H1 (cell line): ENCODE data around the gene MAP6. TPM values are rescaled to one million over a fixed set of nuclear protein-coding genes. Genes with fewer than 3 reads are reported as not detected.

Experiments used
- CTCF ChIA-PET: fragments of 300-600 bp; sonication (Branson Sonifier 250); formaldehyde crosslinking; loops from one replicate; lab custom pipeline; 2021; ENCODE audit not compliant: partially characterized antibody; lab: Charles Lee
- POLR2A ChIA-PET: fragments of 300-600 bp; sonication (Branson Sonifier 250); formaldehyde crosslinking; loops from one replicate; lab custom pipeline; 2021; ENCODE audit warnings: inconsistent platforms; ENCODE audit not compliant: partially characterized antibody; lab: Charles Lee
- DNase-seq, 2 experiments: peaks; one replicate each; pipeline versions ENCODE4 v3.0.0 to v3.0.0-alpha.2; 2010 to 2022; ENCODE audit warnings: low spot score in 2 of 2, low read depth in 1 of 2, mixed read lengths in 1 of 2
- FAIRE-seq: peaks from 2 replicates; lab custom pipeline; 2011; peaks lifted over from hg19 to GRCh38; lab: Jason Lieb, UNC
- H2AFZ ChIP-seq: 2 replicates; pipeline ENCODE4 v1.8.1; 2012; ENCODE audit warnings: low read length, inconsistent platforms
- H2AK5ac ChIP-seq: 2 replicates; pipeline ENCODE4 v1.6.1; 2013; ENCODE audit warnings: low read depth, low read length
- H2BK120ac ChIP-seq: replicated peaks from 2 replicates; pipeline ENCODE3; 2013; ENCODE audit warnings: low read depth, low read length, inconsistent platforms
- H2BK12ac ChIP-seq: 2 replicates; pipeline ENCODE4 v1.6.1; 2013; ENCODE audit warnings: low read depth, low read length
- H2BK15ac ChIP-seq: 2 replicates; pipeline ENCODE4 v1.6.1; 2013; ENCODE audit warnings: low read length
- H2BK20ac ChIP-seq: 2 replicates; pipeline ENCODE4 v1.6.1; 2013; ENCODE audit warnings: low read length
- H2BK5ac ChIP-seq: 2 replicates; pipeline ENCODE4 v1.6.1; 2013; ENCODE audit warnings: low read depth, low read length
- H3K14ac ChIP-seq: 2 replicates; pipeline ENCODE4 v1.6.1; 2013; ENCODE audit warnings: inconsistent platforms; ENCODE audit not compliant: insufficient read length
- H3K18ac ChIP-seq: 2 replicates; pipeline ENCODE4 v1.6.1; 2013; ENCODE audit warnings: low read length; ENCODE audit errors: extremely low read depth
- H3K23ac ChIP-seq: 2 replicates; pipeline ENCODE4 v1.6.1; 2013; ENCODE audit warnings: inconsistent platforms; ENCODE audit not compliant: insufficient read length
- H3K23me2 ChIP-seq: 2 replicates; pipeline ENCODE4 v1.6.1; 2013; ENCODE audit warnings: low read depth, low read length
- H3K27ac ChIP-seq: 2 replicates; pipeline ENCODE4 v1.6.1; 2011; ENCODE audit warnings: low read depth, low read length, inconsistent platforms
- H3K27me3 ChIP-seq, 4 experiments: replicated peaks in 1 of 4; 1 replicate in 1 of 4; 2 replicates in 3 of 4; pipeline versions ENCODE4 v1.6.1 to v1.8.1; 2011 to 2013; ENCODE audit warnings: low read length in 3 of 4, mild to moderate bottlenecking in 3 of 4, inconsistent platforms in 2 of 4, mixed read lengths in 2 of 4, moderate library complexity in 1 of 4; ENCODE audit not compliant: control insufficient read depth in 3 of 4, insufficient read depth in 3 of 4; ENCODE audit errors: extremely low read depth in 1 of 4
- H3K36me3 ChIP-seq, 4 experiments: 2 replicates each; pipeline versions ENCODE4 v1.6.1 to v1.8.1; 2011 to 2013; ENCODE audit warnings: mild to moderate bottlenecking in 4 of 4, low read length in 3 of 4, moderate library complexity in 2 of 4, control low read depth in 1 of 4, inconsistent platforms in 1 of 4; ENCODE audit not compliant: insufficient read depth in 4 of 4, control insufficient read depth in 2 of 4
- H3K4ac ChIP-seq: replicated peaks from 2 replicates; pipeline ENCODE3; 2013; ENCODE audit warnings: low read length, low read depth, mixed read lengths, inconsistent platforms; ENCODE audit not compliant: insufficient read length
- H3K4me1 ChIP-seq, 4 experiments: replicated peaks in 1 of 4; 1 replicate in 1 of 4; 2 replicates in 3 of 4; pipeline versions ENCODE4 v1.6.1 to v1.8.1; 2011 to 2013; ENCODE audit warnings: low read length in 3 of 4, inconsistent platforms in 2 of 4, mixed read lengths in 1 of 4; ENCODE audit not compliant: insufficient read depth in 4 of 4, control insufficient read depth in 3 of 4
- H3K4me2 ChIP-seq, 2 experiments: 2 replicates each; pipeline versions ENCODE4 v1.6.1 to v1.8.1; 2011 to 2013; ENCODE audit warnings: low read depth in 2 of 2, low read length in 2 of 2, control low read depth in 1 of 2, inconsistent platforms in 1 of 2, mild to moderate bottlenecking in 1 of 2; ENCODE audit not compliant: insufficient read depth in 1 of 2
- H3K4me3 ChIP-seq, 4 experiments: fragments of 200-600, 300-600 bp in 1 of 4; sonication (generic), shearing (Covaris generic), sonication (Bioruptor Twin) in 1 of 4; 2 replicates each; pipeline versions ENCODE4 v1.5.1 to v1.8.1; 2011 to 2016; ENCODE audit warnings: low read length in 4 of 4, low read depth in 3 of 4, control low read depth in 2 of 4, inconsistent platforms in 2 of 4, mild to moderate bottlenecking in 2 of 4, mixed read lengths in 1 of 4, moderate library complexity in 1 of 4; ENCODE audit not compliant: insufficient read depth in 2 of 4; ENCODE audit errors: extremely low read depth in 1 of 4
- H3K56ac ChIP-seq: replicated peaks from 2 replicates; pipeline ENCODE3; 2013; ENCODE audit warnings: low read depth, mild to moderate bottlenecking, mixed read lengths, low read length, inconsistent platforms; ENCODE audit not compliant: insufficient read length
- H3K79me1 ChIP-seq: 2 replicates; pipeline ENCODE4 v1.6.1; 2013; ENCODE audit warnings: low read depth, low read length, control low read depth
- H3K79me2 ChIP-seq, 2 experiments: 2 replicates each; pipeline versions ENCODE4 v1.6.1 to v1.8.1; 2012 to 2013; ENCODE audit warnings: low read length in 2 of 2, mild to moderate bottlenecking in 2 of 2, inconsistent platforms in 1 of 2; ENCODE audit not compliant: insufficient read depth in 2 of 2, control insufficient read depth in 1 of 2
- H3K9ac ChIP-seq, 4 experiments: replicated peaks in 1 of 4; 1 replicate in 1 of 4; 2 replicates in 3 of 4; pipeline versions ENCODE4 v1.6.1 to v1.8.1; 2011 to 2013; ENCODE audit warnings: low read depth in 3 of 4, low read length in 3 of 4, control low read depth in 2 of 4, mild to moderate bottlenecking in 2 of 4, moderate library complexity in 2 of 4, inconsistent platforms in 1 of 4; ENCODE audit errors: extremely low read depth in 1 of 4
- H3K9me3 ChIP-seq, 2 experiments: 2 replicates each; pipeline versions ENCODE4 v1.6.1 to v1.8.1; 2012 to 2013; ENCODE audit warnings: mild to moderate bottlenecking in 2 of 2, moderate library complexity in 2 of 2, control low read depth in 1 of 2, inconsistent platforms in 1 of 2, low read depth in 1 of 2, low read length in 1 of 2, mixed read lengths in 1 of 2; ENCODE audit not compliant: insufficient read depth in 2 of 2
- H4K20me1 ChIP-seq, 2 experiments: replicated peaks in 1 of 2; 2 replicates each; pipeline versions ENCODE3 to v1.8.1; 2011 to 2013; ENCODE audit warnings: inconsistent platforms in 2 of 2, low read length in 2 of 2, mild to moderate bottlenecking in 1 of 2; ENCODE audit not compliant: insufficient read depth in 2 of 2, control insufficient read depth in 1 of 2
- H4K5ac ChIP-seq: 2 replicates; pipeline ENCODE4 v1.6.1; 2013; ENCODE audit warnings: low read length, low read depth, mixed read lengths, inconsistent platforms; ENCODE audit not compliant: insufficient read length
- H4K8ac ChIP-seq: 2 replicates; pipeline ENCODE4 v1.8.0; 2013; ENCODE audit warnings: mild to moderate bottlenecking, moderate library complexity, low read length, inconsistent platforms; ENCODE audit not compliant: insufficient read depth; ENCODE audit errors: extremely low read depth
- H4K91ac ChIP-seq: replicated peaks from 2 replicates; pipeline ENCODE3; 2013; ENCODE audit warnings: low read length, mixed read lengths, inconsistent platforms; ENCODE audit not compliant: insufficient read length
- ATF3 ChIP-seq: IDR thresholded peaks from 2 replicates; pipeline ENCODE4 v1.6.1; 2011; ENCODE audit warnings: low read depth, mild to moderate bottlenecking, low read length; ENCODE audit not compliant: insufficient read depth
- CEBPB ChIP-seq: IDR thresholded peaks from 2 replicates; pipeline ENCODE4 v1.6.1; 2012; ENCODE audit warnings: low read depth, low read length
- CTBP2 ChIP-seq: IDR thresholded peaks from 2 replicates; pipeline ENCODE4 v1.7.0; 2011; ENCODE audit warnings: borderline replicate concordance, mild to moderate bottlenecking, moderate library complexity, mixed read lengths, low read length; ENCODE audit not compliant: insufficient read depth, insufficient read length
- JUND ChIP-seq: IDR thresholded peaks from 2 replicates; pipeline ENCODE4 v1.6.1; 2011; ENCODE audit warnings: mild to moderate bottlenecking, improper control_type of control experiment, low read length
- KDM4A ChIP-seq: IDR thresholded peaks from one replicate; pipeline ENCODE4 v1.7.1; 2012; ENCODE audit warnings: low read depth, mild to moderate bottlenecking, moderate library complexity, low read length, inconsistent platforms; ENCODE audit not compliant: severe bottlenecking
- NANOG ChIP-seq: IDR thresholded peaks from 2 replicates; pipeline ENCODE4 v1.6.1; 2011; ENCODE audit warnings: low read length, low read depth, mild to moderate bottlenecking, inconsistent platforms; ENCODE audit not compliant: insufficient read depth, poor library complexity, severe bottlenecking
- RNF2 ChIP-seq: fragments of 200-900, 300-1000 bp; sonication (generic); IDR thresholded peaks from 2 replicates; pipeline ENCODE4 v1.7.1; 2016; ENCODE audit warnings: borderline replicate concordance, low read depth, mild to moderate bottlenecking, antibody characterized with exemption, low read length; ENCODE audit not compliant: poor library complexity, severe bottlenecking; ENCODE audit errors: missing control alignments
- SAP30 ChIP-seq: fragments of 300-600 bp; sonication (generic); IDR thresholded peaks from 2 replicates; pipeline ENCODE4 v1.7.1; 2012; ENCODE audit warnings: low read length, moderate library complexity, mild to moderate bottlenecking, inconsistent platforms; ENCODE audit not compliant: insufficient read depth, insufficient replicate concordance
- SIX5 ChIP-seq: IDR thresholded peaks from 2 replicates; pipeline ENCODE4 v1.6.1; 2011; ENCODE audit warnings: mild to moderate bottlenecking, low read depth, low read length
- SP1 ChIP-seq: IDR thresholded peaks from 2 replicates; pipeline ENCODE4 v1.6.1; 2011; ENCODE audit warnings: low read depth, low read length
- SP2 ChIP-seq: IDR thresholded peaks from 2 replicates; pipeline ENCODE4 v1.6.1; 2012; ENCODE audit warnings: mild to moderate bottlenecking, low read length, inconsistent platforms
- YY1 ChIP-seq: IDR thresholded peaks from 2 replicates; pipeline ENCODE4 v1.6.1; 2011; ENCODE audit warnings: low read depth, mild to moderate bottlenecking, low read length
- ZNF274 ChIP-seq: IDR thresholded peaks from 2 replicates; pipeline ENCODE4 v1.7.0; 2012; ENCODE audit warnings: low read length, borderline replicate concordance; ENCODE audit errors: extremely low read depth
- WGBS, 2 experiments: shearing (Covaris generic) in 1 of 2; methylation state at CpG; one replicate each; pipeline versions ENCODE4 v1.1.6 to v1.1.7; 2013 to 2015; ENCODE audit warnings: low lambda C conversion rate in 2 of 2, mixed read lengths in 2 of 2, inconsistent platforms in 1 of 2, low coverage in 1 of 2, missing lambda C conversion rate in 1 of 2; ENCODE audit not compliant: insufficient replicate concordance in 2 of 2, insufficient coverage in 1 of 2, insufficient read length in 1 of 2; ENCODE audit errors: extremely low coverage in 1 of 2, missing lambda C conversion rate in 1 of 2; 5-methylcytosine and 5-hydroxymethylcytosine counted together
- polyA plus RNA-seq, 7 experiments: library from polyadenylated mRNA; depleted of rRNA in 3 of 7; stranded (reverse) in 5 of 7; unstranded in 2 of 7; fragments of >200 nt in 5 of 7; fragments of 200-250 nt in 2 of 7; gene quantifications; 1 replicate in 5 of 7; 2 replicates in 1 of 7; 4 replicates in 1 of 7; pipeline versions ENCODE4 v1.2.1 to v1.2.3, GENCODE V29; 2011 to 2013; ENCODE audit warnings: missing spikeins in 2 of 7, mixed read lengths in 2 of 7
- total RNA-seq: library from RNA; stranded (reverse); fragmentation: NEBNext Ultra II Directional; extraction: Animal tissue kit (Norgen Biotek cat#: 25700); gene quantifications from 2 replicates; pipeline ENCODE4 v1.2.1, GENCODE V29; 2021

The MAP6 gene
- total and polyA plus RNA-seq, 2 of the 8 experiments (the other 6 are each of a cell fraction or from before 2014, with no cell fraction given): 0.54 to 0.89 TPM

GRCh38 chr11:75586395-75586794 is 82.4 kb downstream of the MAP6 start:
- 84% methylated on average over 3 of the region's 3 CpGs; no CpG with 5 or more reads in 1 of the 2 experiments for WGBS, 2 experiments
- FAIRE-seq (no peak), DNase-seq (no peak)
- Histone ChIP-seq H4K8ac (no peak overlapping the region), H3K4ac (no peak overlapping the region), H4K5ac (no peak overlapping the region), H2BK15ac (no peak overlapping the region), H2BK20ac (no peak overlapping the region), H3K9ac (no peak overlapping the region), H3K79me2 (no peaks in the 10 kb centered on the region), H3K27me3 (no peaks in the 10 kb centered on the region), H3K23ac (no peak overlapping the region), H3K4me3 (no peak overlapping the region), H4K91ac (no peak overlapping the region), H3K4me2 (no peak overlapping the region), H2BK12ac (no peak overlapping the region), H3K79me1 (no peaks in the 10 kb centered on the region; the same call in 1 of the 2 replicates), H3K18ac (no peak overlapping the region), H2AK5ac (no peak overlapping the region), H3K9me3 (no peaks in the 10 kb centered on the region), H3K27ac (no peak overlapping the region), H2AFZ (no peak overlapping the region), H3K14ac (no peak overlapping the region), H4K20me1 (no peaks in the 10 kb centered on the region), H3K56ac (no peak overlapping the region), H2BK5ac (no peak overlapping the region), H2BK120ac (no peak overlapping the region), H3K23me2 (peaks cover 3% of the 10 kb centered on the region; the same call in 1 of the 2 replicates), H3K4me1 (peaks cover 2 to 17% (median 14%) of the 10 kb centered on the region in 4 experiments), H3K36me3 (no peaks in the 10 kb centered on the region)
- ChIA-PET CTCF (interaction anchor here (1.0 to 9.3 kb wide), 5 partner anchors 10 to 679 kb away, joined by 3 to 74 read pairs (median 4); no protein-coding TSS in a partner anchor), POLR2A (interaction anchor here (35.1 kb wide), 1 partner anchor 23 kb away, joined by 1120 read pairs; the partner anchor contains the start of gene SERPINH1)
- TF ChIP-seq KDM4A: no peak
- no peak for TF ChIP-seq SAP30
- TF ChIP-seq YY1: no peak
- TF ChIP-seq ZNF274: no peak
- no peak for TF ChIP-seq SIX5
- no peak for TF ChIP-seq CTBP2
- no peak for TF ChIP-seq CEBPB
- TF ChIP-seq RNF2: no peak
- TF ChIP-seq SP1: no peak
- no peak for TF ChIP-seq JUND
- no peak for TF ChIP-seq ATF3
- no peak for TF ChIP-seq SP2
- TF ChIP-seq NANOG: no peak
